T-helper 17 cell (primary cell): ENCODE results near the gene CETP. TPM values are rescaled to one million over a fixed set of nuclear protein-coding genes. Genes with fewer than 3 reads are reported as not detected.
"Not testable (repeated sequence)": the region's sequence is repeated elsewhere in the genome, so short reads cannot be mapped to it uniquely, and the experiment has no call there.

Experiments used
- ATAC-seq: fragments of 150-1000 bp; cut with Tn5 transposase; 2 replicates; pipeline ENCODE4 v1.10.0; 2021; ENCODE audit warnings: mild to moderate bottlenecking, moderate library complexity
- DNase-seq, 3 donors: peaks; one replicate each; pipeline versions ENCODE4 v3.0.0 to v3.0.0-alpha.2; 2020 to 2021
- H3K9me3 ChIP-seq: one replicate; pipeline ENCODE4 v1.7.0; 2013; ENCODE audit warnings: low read length, mild to moderate bottlenecking; ENCODE audit not compliant: control insufficient read depth, poor library complexity, severe bottlenecking
- H3K27ac Mint-ChIP-seq: one replicate; pipeline ENCODE4 v1.8.0; 2022; ENCODE audit warnings: mild to moderate bottlenecking, moderate library complexity, mixed read lengths
- H3K27me3 Mint-ChIP-seq: one replicate; pipeline ENCODE4 v1.8.0; 2022; ENCODE audit warnings: mixed read lengths
- H3K36me3 Mint-ChIP-seq: one replicate; pipeline ENCODE4 v1.8.0; 2022; ENCODE audit warnings: low read depth, mixed read lengths
- H3K4me1 Mint-ChIP-seq: one replicate; pipeline ENCODE4 v1.8.0; 2022; ENCODE audit warnings: mild to moderate bottlenecking, mixed read lengths
- H3K4me3 Mint-ChIP-seq: one replicate; pipeline ENCODE4 v1.8.0; 2022; ENCODE audit warnings: mild to moderate bottlenecking, moderate library complexity, mixed read lengths
- total RNA-seq, 4 donors: library from RNA in 2 of 4; stranded (reverse) in 2 of 4; gene quantifications; one replicate each; pipeline ENCODE4 v1.2.3 and lab custom pipeline; 2022 to 2026

Gene CETP
- total RNA-seq, 2 donors from 2014 or later: 2.3 TPM; not detected in 1

- no peak for ATAC-seq
- no peak for DNase-seq
- no peaks in the 10 kb centered on the region for H3K9me3 ChIP-seq
- peak overlapping the region; percentile 99 for H3K27ac Mint-ChIP-seq
- no peaks in the 10 kb centered on the region for H3K27me3 Mint-ChIP-seq
- peaks cover 8% of the 10 kb centered on the region for H3K36me3 Mint-ChIP-seq
- H3K4me3 Mint-ChIP-seq: peak overlapping the region; percentile 96
- peaks cover 20% of the 10 kb centered on the region for H3K4me1 Mint-ChIP-seq
Measured at GRCh38 chr16:56930486-56931270, 31.1 kb upstream of the CETP start.

GRCh38 chr16:56931271-56931891, 30.4 kb upstream of the CETP start:
- H3K9me3 ChIP-seq: no peaks in the 10 kb centered on the region
- Mint-ChIP-seq H3K4me3 (peak overlapping the region; percentile 96), H3K27ac (peak overlapping the region; percentile 99), H3K36me3 (peaks cover 8% of the 10 kb centered on the region), H3K4me1 (peaks cover 24% of the 10 kb centered on the region), H3K27me3 (no peaks in the 10 kb centered on the region)
- ATAC-seq: peak; percentile 23
- DNase-seq: no peak

- H3K4me3 Mint-ChIP-seq: peak within 1 kb of the TSS; percentile 96
- DNase-seq: peak; percentile 98 to 99 (median 98)
- peaks cover 28% of the 10 kb centered on the region for H3K4me1 Mint-ChIP-seq
Measured at GRCh38 chr16:56931892-56932720, 29.6 kb upstream of the CETP start, which contains the start of gene HERPUD1. HERPUD1 (plus strand) TSS chr16:56932142; CDS start chr16:56932245, 103 bp downstream.

DNA sequence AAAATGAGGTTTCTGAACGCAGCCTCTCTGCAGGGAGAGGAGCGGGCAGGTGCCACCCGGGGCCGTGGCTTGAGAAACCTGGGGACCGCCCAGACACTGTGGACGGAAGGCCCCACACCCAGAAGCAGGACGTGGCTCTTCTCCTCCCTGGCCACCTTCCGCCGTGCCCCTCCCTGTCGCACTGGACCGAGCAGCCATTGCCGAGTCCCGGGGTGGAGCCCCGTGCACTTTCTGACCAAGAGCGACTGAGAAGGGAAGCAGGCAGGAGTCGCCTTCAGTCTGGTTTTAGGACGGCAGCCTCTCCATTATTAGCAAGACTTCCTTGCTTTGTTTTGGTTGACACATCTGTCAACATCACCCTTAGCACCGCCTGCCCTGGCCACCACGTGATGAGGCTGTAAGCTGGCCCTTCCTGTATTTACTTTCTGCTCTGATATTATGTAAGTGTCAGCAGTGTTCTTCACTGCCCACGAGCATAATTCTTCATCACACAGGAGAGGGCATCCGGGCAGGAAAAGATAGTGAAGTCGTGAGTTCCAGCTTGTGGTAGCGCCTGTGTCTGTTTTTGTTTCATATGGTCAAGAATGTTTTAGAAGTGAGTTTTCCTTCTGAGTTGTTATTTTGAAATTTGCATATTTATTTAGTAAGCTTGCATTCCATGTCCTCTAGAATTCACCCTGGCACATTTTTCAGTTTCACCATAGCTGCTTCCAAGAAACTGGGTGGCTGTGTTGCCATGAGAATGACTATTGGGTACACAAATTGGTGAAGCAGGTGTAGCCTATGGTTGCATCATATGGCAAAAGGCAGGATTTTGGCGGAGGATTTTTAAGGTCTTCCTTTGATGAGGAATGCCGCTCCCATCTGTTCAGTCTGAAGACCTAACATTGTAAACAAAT, 28.8 kb upstream of the CETP start:
- H3K36me3 Mint-ChIP-seq: peaks cover 8% of the 10 kb centered on the region
- no peak for ATAC-seq
- no peaks in the 10 kb centered on the region for H3K27me3 Mint-ChIP-seq
- H3K4me3 Mint-ChIP-seq: peak overlapping the region; percentile 96
- H3K9me3 ChIP-seq: no peaks in the 10 kb centered on the region
- DNase-seq: peak in 2 of 3 donors; percentile 22
- H3K4me1 Mint-ChIP-seq: peaks cover 33% of the 10 kb centered on the region
- peak overlapping the region; percentile 99 for H3K27ac Mint-ChIP-seq

More at GRCh38 chr16:56931892-56932720, 29.6 kb upstream of the CETP start, which contains the start of gene HERPUD1:
- Mint-ChIP-seq H3K27ac (peak within 1 kb of the TSS; percentile 99), H3K36me3 (peaks cover 8% of the 10 kb centered on the region), H3K27me3 (no peaks in the 10 kb centered on the region)
- no peaks in the 10 kb centered on the region for H3K9me3 ChIP-seq
- ATAC-seq: peak; percentile 96

GRCh38 chr16:56933828-56934598, 27.7 kb upstream of the CETP start:
- Mint-ChIP-seq H3K4me1 (peaks cover 43% of the 10 kb centered on the region), H3K36me3 (peaks cover 11% of the 10 kb centered on the region), H3K27ac (peak overlapping the region; percentile 99), H3K27me3 (no peaks in the 10 kb centered on the region), H3K4me3 (peak overlapping the region; percentile 96)
- no peaks in the 10 kb centered on the region for H3K9me3 ChIP-seq
- ATAC-seq: no peak
- DNase-seq: no peak

DNA sequence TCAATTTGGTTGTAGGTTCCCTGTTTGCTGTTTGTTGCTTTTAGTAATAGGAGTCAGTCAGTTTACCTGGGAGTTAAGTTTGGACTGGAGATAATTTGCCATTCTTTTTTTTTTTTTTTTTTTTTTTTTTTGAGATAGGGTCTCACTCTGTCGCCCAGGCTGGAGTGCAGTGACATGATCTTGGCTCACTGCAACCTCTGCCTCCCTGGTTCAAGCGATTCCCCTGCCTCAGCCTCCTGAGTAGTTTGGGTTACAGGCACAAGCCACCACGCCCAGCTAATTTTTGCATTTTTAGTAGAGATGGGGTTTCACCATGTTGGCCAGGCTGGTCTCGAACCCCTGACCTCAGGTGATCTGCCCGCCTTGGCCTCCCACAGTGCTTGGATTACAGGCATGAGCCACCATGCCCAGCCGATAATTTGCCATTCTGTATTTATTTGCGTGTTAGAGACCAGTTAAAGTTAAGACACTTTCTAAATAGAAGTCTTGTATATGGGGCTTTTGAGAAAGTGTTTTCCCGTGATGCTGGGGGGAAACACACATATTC, 27.1 kb upstream of the CETP start:
- H3K27me3 Mint-ChIP-seq, H3K9me3 ChIP-seq, ATAC-seq, DNase-seq: not testable (repeated sequence)
- Mint-ChIP-seq H3K4me1 (peaks cover 48% of the 10 kb centered on the region), H3K36me3 (peaks cover 11% of the 10 kb centered on the region), H3K27ac (peak overlapping the region; percentile 99), H3K4me3 (peak overlapping the region; percentile 96)

DNA sequence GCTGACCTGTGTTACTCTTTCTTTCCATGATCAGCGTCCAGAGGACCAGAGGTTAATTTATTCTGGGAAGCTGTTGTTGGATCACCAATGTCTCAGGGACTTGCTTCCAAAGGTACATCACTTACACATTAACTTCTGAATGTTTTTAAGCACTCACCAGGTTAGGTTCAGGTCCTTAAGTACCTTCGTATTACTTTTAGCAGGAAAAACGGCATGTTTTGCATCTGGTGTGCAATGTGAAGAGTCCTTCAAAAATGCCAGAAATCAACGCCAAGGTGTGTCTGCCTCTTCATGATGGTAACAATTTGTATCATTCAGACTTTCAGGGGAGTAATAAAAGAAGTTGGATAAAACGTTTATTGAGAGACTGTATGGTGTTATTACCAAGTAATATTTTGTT, 26.5 kb upstream of the CETP start:
- no peak for ATAC-seq
- Mint-ChIP-seq H3K27ac (peak overlapping the region; percentile 99), H3K36me3 (peaks cover 11% of the 10 kb centered on the region), H3K27me3 (no peaks in the 10 kb centered on the region), H3K4me3 (peak overlapping the region; percentile 96), H3K4me1 (peaks cover 51% of the 10 kb centered on the region)
- DNase-seq: no peak
- H3K9me3 ChIP-seq: no peaks in the 10 kb centered on the region

- peaks cover 52% of the 10 kb centered on the region for H3K4me1 Mint-ChIP-seq
- H3K36me3 Mint-ChIP-seq: peaks cover 11% of the 10 kb centered on the region
- no peaks in the 10 kb centered on the region for H3K27me3 Mint-ChIP-seq
- H3K27ac Mint-ChIP-seq: peak overlapping the region; percentile 99
- ATAC-seq (no peak), DNase-seq (no peak)
- H3K9me3 ChIP-seq: no peaks in the 10 kb centered on the region
- no peak overlapping the region for H3K4me3 Mint-ChIP-seq
Measured at GRCh38 chr16:56936491-56936890, 25.3 kb upstream of the CETP start.

DNA sequence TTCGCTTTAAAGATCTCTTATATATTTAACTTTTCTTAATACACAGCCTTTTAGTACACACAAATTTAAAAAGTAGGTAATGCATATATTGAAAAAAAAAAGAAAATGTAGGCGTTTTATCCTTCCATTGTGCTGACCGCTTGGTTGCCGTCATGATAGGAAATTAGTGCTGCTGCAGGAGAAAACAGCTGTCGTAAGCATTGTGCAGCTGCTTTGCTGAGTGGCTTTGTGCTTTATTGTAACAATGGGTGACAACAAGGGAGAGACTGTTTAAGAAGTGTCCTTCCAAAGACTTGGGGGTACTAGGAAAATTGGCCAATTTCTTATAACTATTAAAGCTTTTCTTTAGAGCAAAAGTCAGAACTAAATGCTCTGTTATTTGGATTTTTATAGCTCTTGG, 24.8 kb upstream of the CETP start:
- no peaks in the 10 kb centered on the region for H3K9me3 ChIP-seq
- H3K4me1 Mint-ChIP-seq: peaks cover 52% of the 10 kb centered on the region
- H3K4me3 Mint-ChIP-seq: no peak overlapping the region
- H3K36me3 Mint-ChIP-seq: peaks cover 11% of the 10 kb centered on the region
- H3K27me3 Mint-ChIP-seq: no peaks in the 10 kb centered on the region
- DNase-seq (no peak), ATAC-seq (no peak)
- peak overlapping the region; percentile 99 for H3K27ac Mint-ChIP-seq

- Mint-ChIP-seq H3K36me3 (peaks cover 9% of the 10 kb centered on the region), H3K4me1 (peaks cover 50% of the 10 kb centered on the region)
- peak; percentile 81 for ATAC-seq
Measured at GRCh38 chr16:56938664-56939513, 22.9 kb upstream of the CETP start.

GRCh38 chr16:56939801-56940200, 21.9 kb upstream of the CETP start:
- DNase-seq (no peak), ATAC-seq (no peak)
- no peak overlapping the region for H3K4me3 Mint-ChIP-seq
- H3K36me3 Mint-ChIP-seq: peaks cover 9% of the 10 kb centered on the region
- peaks cover 45% of the 10 kb centered on the region for H3K4me1 Mint-ChIP-seq
- H3K9me3 ChIP-seq: no peaks in the 10 kb centered on the region
- no peaks in the 10 kb centered on the region for H3K27me3 Mint-ChIP-seq
- peak overlapping the region; percentile 93 for H3K27ac Mint-ChIP-seq

More at GRCh38 chr16:56938664-56939513, 22.9 kb upstream of the CETP start:
- H3K4me3 Mint-ChIP-seq: peak overlapping the region; percentile 83
- DNase-seq: no peak
- no peaks in the 10 kb centered on the region for H3K9me3 ChIP-seq
- no peaks in the 10 kb centered on the region for H3K27me3 Mint-ChIP-seq
- peak overlapping the region; percentile 93 for H3K27ac Mint-ChIP-seq
